Left ventricle myocardium inferior (tissue), 1 donor: ENCODE data around the gene CPNE4. TPM values are rescaled to one million over a fixed set of nuclear protein-coding genes. Genes with fewer than 3 reads are reported as not detected.

Source experiments
- DNase-seq: peaks from one replicate; pipeline ENCODE4 v3.0.0-alpha.2; 2020
- H3K27ac ChIP-seq: fragments of 200-600 bp; replicated peaks from 2 replicates; pipeline ENCODE4 v1.8.0; 2021
- H3K27me3 ChIP-seq: fragments of 200-600 bp; 2 replicates; pipeline ENCODE4 v1.8.0; 2021; ENCODE audit warnings: low read depth
- H3K36me3 ChIP-seq: fragments of 200-600 bp; 2 replicates; pipeline ENCODE4 v1.8.0; 2021
- H3K4me1 ChIP-seq: fragments of 200-600 bp; 2 replicates; pipeline ENCODE4 v1.8.0; 2021
- H3K4me3 ChIP-seq: fragments of 200-600 bp; 2 replicates; pipeline ENCODE4 v1.8.0; 2021; ENCODE audit warnings: mild to moderate bottlenecking, moderate library complexity
- H3K9me3 ChIP-seq: fragments of 200-600 bp; replicated peaks from 2 replicates; pipeline ENCODE4 v1.8.0; 2021
- intact Hi-C: fragments of 100-400 bp; cut with micrococcal nuclease; formaldehyde crosslinking; loops from one replicate; pipeline ENCODE4 v1.11.0; 2022
- total RNA-seq: library from RNA; stranded (reverse); fragmentation: NEBNext Ultra II Directional; extraction: Animal tissue kit (Norgen Biotek cat#: 25700); gene quantifications from one replicate; pipeline ENCODE4 v1.2.1, GENCODE V29; 2021
- TF ChIP-seq, protein P1 (sequence below): fragments of 200-600 bp; IDR thresholded peaks from 2 replicates; pipeline ENCODE4 v1.8.0; 2021; ENCODE audit warnings: antibody characterized with exemption, mild to moderate bottlenecking, borderline replicate concordance
- donor health status: DM: no; HTN: yes; CAD: no; lungs with severe emphysema.

The CPNE4 gene
- total RNA-seq, 1 donor from 2014 or later: 17.9 TPM

DNA sequence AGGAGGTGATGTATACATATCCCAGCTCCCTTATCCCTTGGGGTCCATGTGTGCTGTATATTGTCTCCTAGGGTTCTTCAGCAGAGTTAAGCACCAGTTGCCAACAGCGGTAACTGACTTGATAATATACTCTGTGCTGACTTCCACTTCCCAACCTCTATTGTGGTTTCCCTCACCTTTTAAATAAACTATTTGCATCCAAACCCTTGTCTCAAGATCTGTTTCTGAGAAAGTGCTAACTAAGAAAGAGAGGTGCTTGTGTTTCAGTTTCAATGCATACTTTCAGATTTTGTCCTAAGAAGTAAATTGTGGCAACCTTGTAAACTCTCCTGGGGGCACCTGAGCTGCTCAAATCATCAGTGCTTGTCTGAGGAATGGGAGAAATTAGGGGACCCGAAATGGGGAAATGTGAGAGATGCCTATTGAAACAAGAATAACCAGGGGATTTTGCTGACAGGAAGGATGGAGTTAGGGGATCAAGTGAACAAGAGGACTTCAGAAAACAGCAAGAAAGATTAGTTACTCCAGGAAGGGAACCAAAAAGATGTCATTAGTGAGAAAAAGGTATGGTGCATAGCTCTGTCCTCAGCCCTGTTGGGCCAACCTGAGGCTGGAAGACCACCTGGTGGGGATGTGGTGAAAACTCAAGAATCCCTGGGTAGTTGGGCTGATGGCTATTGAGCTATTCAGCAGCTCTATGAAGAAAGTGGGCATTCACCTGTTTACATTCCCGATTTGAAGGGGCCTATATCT lies 481.1 kb downstream of the CPNE4 start:
- Histone ChIP-seq H3K27ac (no peak overlapping the region), H3K27me3 (no peaks in the 10 kb centered on the region), H3K36me3 (no peaks in the 10 kb centered on the region), H3K4me3 (no peak overlapping the region), H3K9me3 (no peaks in the 10 kb centered on the region), H3K4me1 (no peaks in the 10 kb centered on the region)
- intact Hi-C loops: no loop called here
- TF ChIP-seq, protein P1, sequence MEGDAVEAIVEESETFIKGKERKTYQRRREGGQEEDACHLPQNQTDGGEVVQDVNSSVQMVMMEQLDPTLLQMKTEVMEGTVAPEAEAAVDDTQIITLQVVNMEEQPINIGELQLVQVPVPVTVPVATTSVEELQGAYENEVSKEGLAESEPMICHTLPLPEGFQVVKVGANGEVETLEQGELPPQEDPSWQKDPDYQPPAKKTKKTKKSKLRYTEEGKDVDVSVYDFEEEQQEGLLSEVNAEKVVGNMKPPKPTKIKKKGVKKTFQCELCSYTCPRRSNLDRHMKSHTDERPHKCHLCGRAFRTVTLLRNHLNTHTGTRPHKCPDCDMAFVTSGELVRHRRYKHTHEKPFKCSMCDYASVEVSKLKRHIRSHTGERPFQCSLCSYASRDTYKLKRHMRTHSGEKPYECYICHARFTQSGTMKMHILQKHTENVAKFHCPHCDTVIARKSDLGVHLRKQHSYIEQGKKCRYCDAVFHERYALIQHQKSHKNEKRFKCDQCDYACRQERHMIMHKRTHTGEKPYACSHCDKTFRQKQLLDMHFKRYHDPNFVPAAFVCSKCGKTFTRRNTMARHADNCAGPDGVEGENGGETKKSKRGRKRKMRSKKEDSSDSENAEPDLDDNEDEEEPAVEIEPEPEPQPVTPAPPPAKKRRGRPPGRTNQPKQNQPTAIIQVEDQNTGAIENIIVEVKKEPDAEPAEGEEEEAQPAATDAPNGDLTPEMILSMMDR: no peak
- no peak for DNase-seq

DNA sequence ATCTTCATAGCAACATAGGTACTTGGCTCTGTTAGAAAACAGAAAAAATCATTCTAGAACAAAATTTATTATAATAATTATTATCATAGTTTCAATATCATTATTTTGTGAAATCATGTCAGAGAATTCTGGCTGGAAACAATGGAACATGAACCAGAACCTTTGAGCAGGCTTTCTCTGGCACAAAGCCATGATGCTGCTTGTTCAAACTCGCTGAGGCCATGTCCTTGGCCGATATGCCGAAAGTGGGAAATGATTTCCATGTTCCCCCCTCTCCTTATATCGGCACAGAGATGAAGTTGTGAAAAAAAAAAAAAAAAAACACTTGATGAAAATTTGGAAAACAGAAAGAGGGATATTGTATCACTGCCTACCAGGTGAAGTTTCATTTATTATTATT lies 483.1 kb downstream of the CPNE4 start:
- no peaks in the 10 kb centered on the region for H3K9me3 ChIP-seq
- no peak overlapping the region for H3K4me3 ChIP-seq
- H3K27ac ChIP-seq: no peak overlapping the region
- H3K4me1 ChIP-seq: no peaks in the 10 kb centered on the region
- H3K36me3 ChIP-seq: no peaks in the 10 kb centered on the region
- H3K27me3 ChIP-seq: no peaks in the 10 kb centered on the region
- DNase-seq: no peak
- intact Hi-C loops: no loop called here
- TF ChIP-seq, protein P1: no peak

DNA sequence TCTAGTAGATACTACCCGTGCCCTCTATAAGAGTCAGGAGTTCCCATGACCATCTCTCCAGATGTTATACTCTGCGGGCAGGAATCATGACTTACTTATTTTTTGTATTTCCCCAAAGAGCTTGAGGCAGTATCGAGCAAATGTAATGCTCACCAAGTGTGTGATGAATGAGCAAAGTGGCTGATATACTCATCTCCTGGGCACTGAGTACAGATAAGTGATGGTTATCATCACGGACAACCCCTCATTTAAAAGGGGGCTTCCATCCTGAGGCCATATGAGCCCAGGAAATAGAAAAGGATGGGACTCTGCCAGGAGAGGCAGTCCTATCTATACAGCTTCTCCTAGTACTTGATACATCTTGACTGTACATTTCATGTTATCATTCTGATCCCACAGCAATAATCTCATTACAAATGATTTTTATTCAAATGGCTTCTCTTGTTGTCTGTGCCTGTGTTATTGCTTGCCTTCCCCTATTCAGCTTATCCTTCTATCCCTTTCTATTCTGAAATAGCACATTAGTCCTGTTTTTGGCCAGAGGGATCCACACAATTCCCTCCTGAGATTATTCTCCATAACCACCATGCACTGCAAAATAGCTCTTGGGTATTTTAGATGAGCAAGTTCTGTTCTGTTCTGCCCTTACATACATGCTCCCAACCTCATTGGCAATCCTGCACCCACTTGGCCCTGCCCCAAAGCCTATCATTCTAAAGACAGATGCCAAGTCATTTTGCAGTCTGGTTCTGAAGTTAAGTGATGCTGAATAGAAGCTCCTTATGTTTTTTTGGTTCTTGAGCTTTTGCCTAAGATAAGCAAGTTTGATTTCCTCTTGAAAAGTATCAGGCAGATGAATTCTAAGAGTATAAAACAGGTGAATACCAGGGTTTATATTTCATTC lies 484.0 kb downstream of the CPNE4 start:
- Histone ChIP-seq H3K27ac (no peak overlapping the region), H3K9me3 (no peaks in the 10 kb centered on the region), H3K4me1 (no peaks in the 10 kb centered on the region), H3K4me3 (no peak overlapping the region), H3K36me3 (no peaks in the 10 kb centered on the region), H3K27me3 (no peaks in the 10 kb centered on the region)
- TF ChIP-seq, protein P1: no peak
- intact Hi-C loops: no loop called here
- no peak for DNase-seq

DNA sequence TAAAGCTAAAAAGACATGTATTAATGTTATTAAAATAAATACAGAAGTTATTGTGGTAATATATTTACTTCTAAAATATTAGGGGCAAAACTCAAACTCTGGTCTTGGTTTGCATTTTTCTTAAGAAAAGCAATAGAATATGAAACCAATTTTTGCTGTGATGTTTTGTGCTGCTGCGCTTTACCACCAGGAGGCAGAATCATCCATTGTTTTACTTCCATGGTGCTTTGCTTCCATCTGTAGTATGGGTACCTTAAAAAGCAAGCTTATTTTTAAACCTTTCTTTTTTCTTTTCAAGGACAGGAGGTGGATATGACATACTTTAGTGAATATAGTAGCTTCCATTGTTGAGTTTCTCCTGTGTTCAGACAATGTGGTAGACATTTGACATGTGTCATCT lies 485.5 kb downstream of the CPNE4 start:
- H3K4me3 ChIP-seq: no peak overlapping the region
- TF ChIP-seq, protein P1: peak; percentile 17
- no peaks in the 10 kb centered on the region for H3K36me3 ChIP-seq
- intact Hi-C loops: no loop called here
- H3K4me1 ChIP-seq: peaks cover 2% of the 10 kb centered on the region
- no peaks in the 10 kb centered on the region for H3K9me3 ChIP-seq
- no peak overlapping the region for H3K27ac ChIP-seq
- no peaks in the 10 kb centered on the region for H3K27me3 ChIP-seq
- no peak for DNase-seq

DNA sequence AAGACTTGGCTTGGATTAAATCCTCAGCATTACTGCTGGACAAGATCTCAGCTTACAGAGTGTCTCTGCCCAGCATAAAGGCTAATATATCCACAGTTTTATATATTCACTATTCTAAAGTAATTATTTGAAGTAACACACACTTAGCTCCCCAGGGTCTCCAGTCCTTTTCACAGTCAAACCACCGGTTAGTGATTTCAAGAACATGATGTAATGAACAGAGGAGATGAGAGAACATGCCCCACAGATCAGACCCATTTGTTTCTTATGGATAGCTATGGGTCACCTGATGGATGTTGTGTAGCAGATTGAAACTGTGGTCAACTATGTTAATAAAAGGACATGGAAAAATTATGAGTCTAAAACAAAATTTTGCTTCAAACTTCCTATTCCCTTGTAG lies 487.2 kb downstream of the CPNE4 start:
- Histone ChIP-seq H3K4me3 (no peak overlapping the region), H3K4me1 (peaks cover 13% of the 10 kb centered on the region), H3K36me3 (no peaks in the 10 kb centered on the region), H3K27ac (no peak overlapping the region), H3K9me3 (no peaks in the 10 kb centered on the region), H3K27me3 (no peaks in the 10 kb centered on the region)
- no peak for DNase-seq
- TF ChIP-seq, protein P1: no peak
- intact Hi-C loops: no loop called here
